LNCAP (cell line): ENCODE results near the gene IBA57.

Experiments used
- TF ChIP-seq, protein P1 (sequence below): fragments of 450-650 bp; IDR thresholded peaks from 2 replicates; pipeline ENCODE4 v1.5.1; 2017; ENCODE audit warnings: mild to moderate bottlenecking

IBA57 gene

DNA sequence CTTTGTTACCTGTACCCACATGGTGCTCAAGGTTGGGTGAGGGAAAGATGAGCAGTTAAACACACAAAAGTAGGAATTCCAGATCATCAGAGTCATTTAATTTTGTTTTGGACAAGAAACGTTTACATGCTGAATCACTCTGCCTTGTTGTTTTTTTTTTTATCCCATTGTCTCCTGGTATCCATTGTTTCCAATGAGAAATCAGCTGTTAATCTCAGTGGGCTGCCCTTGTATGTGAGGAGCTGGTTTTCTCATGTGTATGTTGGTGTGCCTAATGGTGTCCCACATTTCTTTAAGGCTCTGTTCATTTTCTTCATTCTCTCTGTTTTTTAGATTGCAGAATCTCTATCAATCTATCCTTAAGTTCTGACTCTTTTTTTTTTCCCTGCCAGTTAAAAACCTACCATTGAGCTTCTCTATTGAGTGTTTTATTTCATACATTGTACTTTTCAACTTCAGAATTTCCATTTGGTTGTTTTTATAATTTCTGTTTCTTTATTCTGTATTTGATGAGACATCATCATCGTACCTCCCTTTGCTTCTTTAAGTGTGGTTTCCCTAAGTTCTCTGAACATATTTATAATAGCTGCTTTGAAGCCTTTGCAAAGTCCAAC is 33.5 kb downstream of the IBA57 start:
- TF ChIP-seq, protein P1, sequence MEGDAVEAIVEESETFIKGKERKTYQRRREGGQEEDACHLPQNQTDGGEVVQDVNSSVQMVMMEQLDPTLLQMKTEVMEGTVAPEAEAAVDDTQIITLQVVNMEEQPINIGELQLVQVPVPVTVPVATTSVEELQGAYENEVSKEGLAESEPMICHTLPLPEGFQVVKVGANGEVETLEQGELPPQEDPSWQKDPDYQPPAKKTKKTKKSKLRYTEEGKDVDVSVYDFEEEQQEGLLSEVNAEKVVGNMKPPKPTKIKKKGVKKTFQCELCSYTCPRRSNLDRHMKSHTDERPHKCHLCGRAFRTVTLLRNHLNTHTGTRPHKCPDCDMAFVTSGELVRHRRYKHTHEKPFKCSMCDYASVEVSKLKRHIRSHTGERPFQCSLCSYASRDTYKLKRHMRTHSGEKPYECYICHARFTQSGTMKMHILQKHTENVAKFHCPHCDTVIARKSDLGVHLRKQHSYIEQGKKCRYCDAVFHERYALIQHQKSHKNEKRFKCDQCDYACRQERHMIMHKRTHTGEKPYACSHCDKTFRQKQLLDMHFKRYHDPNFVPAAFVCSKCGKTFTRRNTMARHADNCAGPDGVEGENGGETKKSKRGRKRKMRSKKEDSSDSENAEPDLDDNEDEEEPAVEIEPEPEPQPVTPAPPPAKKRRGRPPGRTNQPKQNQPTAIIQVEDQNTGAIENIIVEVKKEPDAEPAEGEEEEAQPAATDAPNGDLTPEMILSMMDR: no peak

DNA sequence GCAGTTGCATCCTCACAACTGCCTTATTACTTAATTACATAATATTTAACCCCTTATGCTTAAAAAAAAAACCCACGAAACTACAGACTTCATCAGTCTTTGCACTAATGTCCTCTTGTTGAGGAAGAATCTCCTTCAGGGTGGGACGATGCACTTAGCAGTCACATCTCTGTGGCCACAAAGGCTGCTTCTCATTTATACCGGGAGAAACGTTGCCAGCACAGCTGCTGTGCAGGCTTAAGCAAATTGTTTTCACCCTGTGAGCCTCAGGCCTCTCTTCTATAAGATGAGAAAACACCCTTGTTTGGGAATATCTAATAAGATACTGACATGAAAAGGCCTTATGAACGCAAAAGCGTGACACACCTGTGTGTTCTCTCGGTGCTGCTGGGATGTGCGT is 39.4 kb downstream of the IBA57 start:
- TF ChIP-seq, protein P1: no peak

DNA sequence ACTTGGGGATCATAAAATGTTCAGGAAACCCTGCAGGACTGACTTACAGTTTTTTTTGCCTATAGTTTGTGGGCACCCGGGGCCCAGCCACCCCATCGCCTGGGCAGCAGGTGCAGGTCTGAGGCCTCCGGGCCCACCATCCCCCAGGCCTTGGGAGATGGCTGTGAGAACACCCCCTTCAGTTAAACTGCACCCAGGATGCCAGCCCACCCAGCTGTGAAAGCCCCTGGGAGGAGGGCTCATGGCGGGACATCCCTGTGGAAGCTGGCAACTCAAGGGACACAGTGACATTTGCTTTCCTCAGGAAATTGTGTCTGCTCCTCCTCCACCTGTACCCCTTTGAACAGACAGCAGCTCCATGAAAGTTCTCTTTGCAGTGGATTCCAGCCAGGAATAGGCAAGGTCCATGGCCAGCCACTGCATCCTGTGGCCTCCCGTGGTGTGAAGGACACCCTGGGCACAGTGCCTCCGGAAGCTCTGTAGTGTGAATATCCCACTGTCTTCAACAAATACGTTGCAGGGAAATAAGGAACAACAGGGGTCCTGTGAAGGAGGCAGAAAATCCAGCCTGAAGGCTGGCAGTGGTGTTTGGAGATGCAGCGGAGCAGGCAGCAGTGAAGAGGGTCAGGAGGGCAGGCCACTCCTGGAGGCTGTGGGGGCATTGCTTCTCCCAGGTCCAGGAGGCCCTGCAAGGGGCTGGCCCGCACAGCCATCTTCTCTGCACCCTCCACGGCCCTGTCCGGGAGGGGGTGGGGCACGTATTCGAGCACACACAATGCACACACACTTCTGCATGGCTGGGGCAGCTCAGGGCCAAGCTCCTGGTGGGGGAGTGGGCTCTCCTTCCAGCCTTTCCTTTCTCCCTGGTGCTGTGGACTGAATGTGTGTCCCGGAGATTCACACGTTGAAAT is 40.2 kb downstream of the IBA57 start:
- TF ChIP-seq, protein P1: no peak

DNA sequence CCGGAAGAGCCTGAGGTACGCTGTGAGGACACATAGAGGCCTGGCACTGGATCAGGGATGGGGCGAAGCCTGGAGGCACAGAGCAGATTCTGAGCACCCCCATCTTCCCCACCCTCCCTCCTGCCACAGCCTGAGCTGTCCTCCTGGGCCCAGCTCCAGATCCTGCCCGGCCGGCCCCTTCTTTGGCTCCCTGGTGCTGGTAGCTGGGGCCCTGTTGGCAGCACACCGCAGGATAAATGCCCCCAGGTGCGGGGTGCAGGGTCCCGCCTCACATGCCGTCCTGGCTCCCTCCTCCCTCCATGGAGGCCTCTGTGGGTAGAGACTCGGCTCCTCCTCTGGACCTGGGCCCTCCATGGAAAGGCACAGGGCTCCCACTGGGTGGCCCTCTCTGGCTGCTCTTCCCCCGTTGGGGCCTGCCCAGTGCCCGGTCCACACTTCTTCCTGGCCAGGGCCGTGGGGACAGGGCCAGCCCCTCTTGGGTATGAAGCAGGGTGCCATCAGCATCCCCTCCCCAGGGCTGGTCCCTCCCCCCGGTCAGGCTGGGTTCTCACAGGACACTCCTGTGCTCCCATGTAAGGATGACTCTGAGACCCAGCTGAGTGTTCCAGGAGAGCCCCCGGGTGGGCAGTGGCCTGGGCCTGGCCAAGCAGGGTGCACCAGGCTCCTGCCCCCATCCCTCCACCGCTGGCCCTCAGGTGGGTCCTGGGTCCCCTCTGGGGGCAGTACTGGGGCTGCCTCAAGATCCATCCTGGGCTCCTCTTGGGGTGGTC is 41.2 kb downstream of the IBA57 start:
- TF ChIP-seq, protein P1: no peak

DNA sequence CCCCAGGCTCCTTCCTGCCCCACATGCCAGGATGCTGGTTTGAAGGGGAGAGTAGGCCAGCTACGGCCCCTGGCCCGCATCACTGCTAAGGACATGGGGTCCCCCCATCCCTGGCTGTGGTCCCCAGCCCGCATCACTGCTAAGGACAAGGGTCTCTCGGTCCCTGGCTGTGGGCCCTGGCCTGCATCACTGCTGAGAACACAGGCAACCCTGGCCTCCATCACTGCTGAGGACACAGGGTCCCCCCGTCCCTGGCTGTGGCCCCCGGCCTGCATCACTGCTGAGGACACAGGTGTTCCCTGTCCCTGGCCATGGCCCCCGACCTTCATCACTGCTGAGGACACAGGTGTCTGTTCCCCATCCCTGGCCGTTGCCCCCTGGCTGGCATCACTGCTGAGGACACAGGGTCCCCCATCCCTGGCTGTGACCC is 41.8 kb downstream of the IBA57 start:
- TF ChIP-seq, protein P1: no peak

DNA sequence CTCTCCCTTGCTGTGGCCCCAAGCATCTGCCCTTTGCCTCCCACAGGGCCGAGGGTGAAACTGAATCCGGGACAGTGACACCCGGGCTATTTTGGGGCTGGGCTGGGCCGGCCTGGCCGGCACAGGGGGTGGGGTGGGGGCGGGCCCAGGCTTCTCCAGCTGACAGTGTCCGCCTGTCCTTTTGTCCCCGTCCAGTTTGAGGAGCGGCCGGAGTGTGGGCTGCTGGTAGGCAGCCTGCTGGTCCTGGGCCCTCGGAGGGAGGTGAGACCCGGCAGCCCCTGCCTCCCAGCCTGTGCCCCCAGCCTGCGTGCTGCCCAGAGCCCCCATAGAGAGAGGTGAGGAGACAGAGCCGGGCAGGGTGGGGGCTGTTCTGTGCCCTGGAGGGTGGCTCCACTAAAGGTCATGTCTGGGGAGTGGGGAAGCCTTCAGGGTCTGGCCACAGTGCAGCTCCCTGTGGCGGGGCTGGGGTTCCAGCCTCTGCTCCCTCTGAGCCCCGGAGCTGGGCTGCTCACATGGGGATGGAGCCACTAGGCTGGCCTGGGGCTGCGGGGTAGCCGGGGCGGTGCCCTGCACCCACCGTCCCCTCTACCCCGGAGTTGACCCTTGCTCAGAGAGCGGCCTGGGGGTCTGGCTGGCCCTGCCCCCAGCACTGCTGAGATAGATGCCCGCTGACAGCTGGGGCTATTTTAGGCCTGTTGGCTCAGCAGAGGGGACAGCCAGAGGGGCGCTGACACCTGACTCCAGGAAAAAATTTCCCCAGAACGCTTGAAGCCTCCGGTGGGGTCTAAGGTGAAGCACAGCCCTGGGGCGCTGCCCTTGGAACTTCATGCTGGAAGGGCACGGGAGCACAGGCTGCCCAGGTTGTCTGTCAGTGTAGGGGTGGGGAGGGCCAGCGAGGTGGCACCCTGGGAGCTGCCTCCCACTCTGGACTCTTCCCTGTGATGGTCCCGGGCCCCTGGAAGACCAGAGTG is 42.5 kb downstream of the IBA57 start, which contains the start of gene OBSCN:
TSS of gene OBSCN (plus strand) at position 194 of the 971 bp plus-strand sequence. CDS start 3,740 bp downstream, outside the sequence.
- TF ChIP-seq, protein P1: no peak
